ENCODE results near the gene GBGT1. TPM values are rescaled to one million over a fixed set of nuclear protein-coding genes. Genes with fewer than 3 reads are reported as not detected.
A peak's percentile ranks its signal among the peaks of the same experiment; 100 is the strongest.

GBGT1 gene
- total and polyA plus RNA-seq, 9 donors = 3.9 to 43.3 (median 20.8) TPM

DNA sequence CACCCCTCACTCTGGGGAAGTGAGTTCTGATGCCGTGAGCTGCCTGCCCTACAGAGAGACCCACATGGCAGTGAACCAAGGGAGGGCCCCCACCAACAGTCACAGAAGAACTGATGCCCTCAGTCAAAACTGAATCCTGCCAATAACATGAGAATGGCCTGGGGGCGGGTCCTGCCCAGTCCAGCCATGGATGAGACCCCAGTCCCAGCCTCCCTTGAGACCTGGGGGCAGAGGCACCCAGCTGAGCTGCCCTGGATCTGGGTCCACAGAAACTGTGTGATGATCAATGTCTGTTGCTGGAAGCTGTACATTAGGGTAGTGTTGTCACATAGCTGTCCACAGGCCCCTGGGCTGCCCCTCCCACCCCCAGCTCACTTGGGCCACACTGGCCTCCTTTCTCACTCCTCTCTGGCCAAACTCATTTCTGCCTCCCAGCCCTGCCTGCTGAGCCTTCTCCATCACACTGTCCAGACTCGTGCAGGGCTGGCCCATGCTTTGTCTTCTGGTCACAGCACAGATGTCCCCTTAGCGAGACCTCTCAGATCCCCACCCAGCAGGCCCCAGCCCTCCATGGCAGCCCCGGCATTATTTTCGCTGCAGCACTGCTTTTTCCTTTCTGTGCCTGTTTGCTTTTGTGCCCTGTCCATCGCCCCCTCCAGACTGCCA lies 16.8 kb downstream of the GBGT1 start:
- intact Hi-C loops (cut with DNase I) = loop anchor here (5.0 to 10.0 kb wide), 3 partner anchors 102 to 110 kb away; no protein-coding TSS in a partner anchor
- WGBS, 3 donors = 66 to 71% (median 67%) methylated on average over 7 of the region's 7 CpGs
- peaks cover 9% of the 10 kb centered on the region for H3K4me1 ChIP-seq (ENCODE audit: insufficient read depth)
- TF ChIP-seq POLR2A (IDR thresholded peaks at IDR 0.05) = no peak
- peak overlapping the region in 1 of 2 donors; percentile 8 for H3K27ac ChIP-seq
- DNase-seq = no peak
- no peaks in the 10 kb centered on the region for H3K27me3 ChIP-seq
- H3K36me3 ChIP-seq = no peaks in the 10 kb centered on the region
- no peak overlapping the region for H3K4me3 ChIP-seq
- H3K9me3 ChIP-seq = no peaks in the 10 kb centered on the region

GRCh38 chr9:133144904-133145851 lies 18.5 kb downstream of the GBGT1 start:
- H3K36me3 ChIP-seq = no peaks in the 10 kb centered on the region
- H3K27me3 ChIP-seq = no peaks in the 10 kb centered on the region
- DNase-seq = no peak
- WGBS, 3 donors = 59 to 65% (median 63%) methylated on average over 19 of the region's 19 CpGs
- intact Hi-C loops (cut with DNase I) = loop anchor here (2.0 to 10.0 kb wide), 5 partner anchors 42 to 108 kb away; no protein-coding TSS in a partner anchor
- no peak overlapping the region for H3K4me3 ChIP-seq
- no peaks in the 10 kb centered on the region for H3K9me3 ChIP-seq
- TF ChIP-seq POLR2A (IDR thresholded peaks at IDR 0.05) (no peak), EP300 (IDR thresholded peaks at IDR 0.05) (no peak), CTCF (IDR thresholded peaks at IDR 0.05) (no peak)
- H3K27ac ChIP-seq = no peak overlapping the region
- H3K4me1 ChIP-seq (ENCODE audit: insufficient read depth) = peaks cover 10% of the 10 kb centered on the region

GRCh38 chr9:133144142-133144903 lies 19.4 kb downstream of the GBGT1 start:
- peak in 4 of 5 donors; percentile 73 to 79 (median 75) for DNase-seq
- TF ChIP-seq EP300 (IDR thresholded peaks at IDR 0.05) = no peak
- peak; percentile 22 for TF ChIP-seq POLR2A (IDR thresholded peaks at IDR 0.05)
- TF ChIP-seq CTCF (IDR thresholded peaks at IDR 0.05) = peak; percentile 98 to 99 (median 98)
- Histone ChIP-seq H3K36me3 (no peaks in the 10 kb centered on the region), H3K9me3 (no peaks in the 10 kb centered on the region), H3K4me3 (peak overlapping the region; percentile 38), H3K27me3 (no peaks in the 10 kb centered on the region), H3K4me1 (ENCODE audit: insufficient read depth) (peaks cover 14% of the 10 kb centered on the region), H3K27ac (no peak overlapping the region)
- intact Hi-C loops (cut with DNase I) = loop anchor here (2.0 to 10.0 kb wide), 3 partner anchors 42 to 100 kb away; no protein-coding TSS in a partner anchor
- 7% methylated on average over 49 to 52 of the region's 52 CpGs for WGBS, 3 donors

- Histone ChIP-seq H3K4me1 (ENCODE audit: insufficient read depth) (peaks cover 14% of the 10 kb centered on the region), H3K36me3 (no peaks in the 10 kb centered on the region), H3K4me3 (peak overlapping the region; percentile 38), H3K9me3 (no peaks in the 10 kb centered on the region), H3K27ac (no peak overlapping the region), H3K27me3 (no peaks in the 10 kb centered on the region)
- TF ChIP-seq CTCF (IDR thresholded peaks at IDR 0.05) = no peak
- no peak for TF ChIP-seq POLR2A (IDR thresholded peaks at IDR 0.05)
- TF ChIP-seq EP300 (IDR thresholded peaks at IDR 0.05) = no peak
- intact Hi-C loops (cut with DNase I) = loop anchor here (2.0 to 10.0 kb wide), 3 partner anchors 41 to 99 kb away; no protein-coding TSS in a partner anchor
- no peak for DNase-seq
- 76 to 78% (median 77%) methylated on average over 13 of the region's 13 CpGs for WGBS, 3 donors
These were observed 20.0 kb downstream of the GBGT1 start for GRCh38 chr9:133143639-133144141.
